Stimulated activated naive CD8-positive, alpha-beta T cell treated with anti-CD3 and anti-CD28 coated beads, Interleukin-15, Interleukin-2, amounts not matched to agents 100 ng/mL and 50 ng/mL, for 24 hours (primary cell): ENCODE results near the gene DHRS4L2.

Experiments used
- H3K27ac Mint-ChIP-seq: one replicate; pipeline ENCODE4 v1.8.0; 2021; ENCODE audit warnings: mild to moderate bottlenecking, mixed read lengths
- H3K27me3 Mint-ChIP-seq: one replicate; pipeline ENCODE4 v1.8.0; 2021; ENCODE audit warnings: mixed read lengths
- H3K36me3 Mint-ChIP-seq: one replicate; pipeline ENCODE4 v1.8.0; 2021; ENCODE audit warnings: low read depth, mixed read lengths
- H3K4me1 Mint-ChIP-seq: one replicate; pipeline ENCODE4 v1.8.0; 2021; ENCODE audit warnings: low read depth, mixed read lengths
- H3K4me3 Mint-ChIP-seq: one replicate; pipeline ENCODE4 v1.8.0; 2021; ENCODE audit warnings: mild to moderate bottlenecking, mixed read lengths
- H3K9me3 Mint-ChIP-seq: one replicate; pipeline ENCODE4 v1.8.0; 2021; ENCODE audit warnings: mixed read lengths

The DHRS4L2 gene

DNA sequence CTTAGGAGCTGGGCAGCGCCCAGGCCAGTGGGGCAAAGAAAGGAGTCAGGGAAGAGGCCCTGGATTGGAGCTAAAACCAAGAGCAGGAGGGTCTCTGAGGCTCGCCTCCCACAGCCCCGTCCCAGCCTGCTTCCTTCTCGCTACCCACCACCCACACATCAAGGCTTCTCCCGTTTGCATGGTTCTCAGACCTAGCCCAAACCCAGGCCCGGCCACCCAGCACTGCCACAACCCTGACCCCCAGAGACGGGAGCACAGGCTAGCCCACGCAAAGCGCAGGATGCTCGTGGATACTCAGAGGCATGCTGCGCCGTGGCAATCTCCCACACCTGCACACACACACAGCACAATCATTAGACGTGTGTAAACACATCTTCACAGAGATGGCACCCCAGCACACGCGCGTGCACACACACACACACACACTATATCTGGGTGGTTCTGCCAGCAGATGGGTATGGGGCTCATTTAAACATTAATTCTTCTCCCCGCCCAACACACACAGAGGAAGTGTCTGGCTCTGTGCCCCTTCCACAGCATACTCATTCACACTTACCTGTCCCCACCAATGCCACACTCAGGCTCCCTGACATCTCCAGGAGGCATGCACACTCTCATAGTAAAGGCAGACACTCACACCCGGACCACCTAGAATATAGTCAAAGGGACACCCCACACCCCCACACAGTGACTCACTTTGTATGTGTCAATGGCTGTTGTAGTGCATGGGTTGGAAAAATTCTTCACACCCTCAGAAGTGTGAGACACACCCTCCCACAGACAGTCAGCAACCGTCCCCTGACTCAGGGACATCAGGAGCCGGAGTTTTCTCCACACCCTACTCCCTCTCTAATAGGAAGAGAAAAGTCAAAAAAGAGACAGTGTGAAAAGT, 64.2 kb downstream of the DHRS4L2 start:
- H3K36me3 Mint-ChIP-seq = no peaks in the 10 kb centered on the region
- H3K27ac Mint-ChIP-seq = peak overlapping the region; percentile 75
- H3K27me3 Mint-ChIP-seq = peaks cover 25% of the 10 kb centered on the region
- no peaks in the 10 kb centered on the region for H3K9me3 Mint-ChIP-seq
- H3K4me3 Mint-ChIP-seq = peak overlapping the region; percentile 71
- peaks cover 29% of the 10 kb centered on the region for H3K4me1 Mint-ChIP-seq

GRCh38 chr14:24053548-24054323, 65.0 kb downstream of the DHRS4L2 start:
- H3K27ac Mint-ChIP-seq = no peak overlapping the region
- H3K27me3 Mint-ChIP-seq = peaks cover 25% of the 10 kb centered on the region
- H3K36me3 Mint-ChIP-seq = no peaks in the 10 kb centered on the region
- H3K9me3 Mint-ChIP-seq = no peaks in the 10 kb centered on the region
- H3K4me3 Mint-ChIP-seq = peak overlapping the region; percentile 71
- peaks cover 29% of the 10 kb centered on the region for H3K4me1 Mint-ChIP-seq

DNA sequence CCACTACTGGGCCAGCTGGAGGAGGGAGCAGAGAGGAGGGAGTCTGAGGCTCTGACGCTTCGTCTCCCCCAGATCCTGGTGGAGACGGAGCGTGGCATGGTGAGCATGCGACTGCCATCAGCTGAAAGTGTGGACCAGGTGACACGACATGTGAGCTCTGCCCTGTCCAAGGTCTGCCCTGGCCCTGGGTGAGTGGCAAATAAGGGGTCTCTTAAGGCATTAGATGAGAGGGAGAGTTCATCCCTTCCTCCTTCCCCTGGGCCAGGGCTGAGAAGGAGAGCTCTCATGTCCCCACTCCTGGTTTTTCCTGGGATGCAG, 65.6 kb downstream of the DHRS4L2 start:
- H3K27ac Mint-ChIP-seq = no peak overlapping the region
- H3K9me3 Mint-ChIP-seq = no peaks in the 10 kb centered on the region
- H3K36me3 Mint-ChIP-seq = no peaks in the 10 kb centered on the region

DNA sequence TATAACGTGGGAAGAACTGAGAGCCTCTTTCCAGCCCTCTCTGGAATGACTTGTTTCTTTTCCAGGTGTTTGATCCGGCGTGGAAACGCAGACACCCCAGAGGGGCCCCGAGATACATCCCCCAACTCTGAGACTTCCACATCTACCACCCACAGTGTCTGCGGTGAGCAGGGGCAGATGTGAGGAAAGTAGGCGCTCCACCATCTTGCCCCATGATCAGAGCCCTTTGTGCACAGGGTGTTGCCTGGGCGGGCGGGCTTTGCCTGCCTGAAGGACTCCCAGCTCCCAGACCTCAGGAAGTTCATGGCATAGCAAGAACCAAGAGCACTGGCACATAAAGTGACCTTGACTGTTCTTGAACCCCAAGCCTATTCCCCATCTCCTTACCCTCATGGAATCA, 65.9 kb downstream of the DHRS4L2 start:
- H3K27me3 Mint-ChIP-seq = peaks cover 24% of the 10 kb centered on the region
- no peak overlapping the region for H3K4me3 Mint-ChIP-seq
- H3K27ac Mint-ChIP-seq = no peak overlapping the region

More for the DNA sequence above, 65.6 kb downstream of the DHRS4L2 start:
- Mint-ChIP-seq H3K4me3 (no peak overlapping the region), H3K4me1 (peaks cover 25% of the 10 kb centered on the region), H3K27me3 (peaks cover 25% of the 10 kb centered on the region)

More for the DNA sequence above, 65.9 kb downstream of the DHRS4L2 start:
- peaks cover 25% of the 10 kb centered on the region for H3K4me1 Mint-ChIP-seq
- no peaks in the 10 kb centered on the region for H3K36me3 Mint-ChIP-seq
- no peaks in the 10 kb centered on the region for H3K9me3 Mint-ChIP-seq
